Ovary (tissue), 3 donors: ENCODE measurements around the gene MX2.

Experiments
- CTCF ChIP-seq, 3 donors: fragments of 450-650 bp in 2 of 3; fragments of 200-600 bp in 1 of 3; IDR thresholded peaks; one replicate each; pipeline versions ENCODE4 v1.5.1 to v1.8.0; 2016 to 2022; ENCODE audit warnings: antibody characterized with exemption in 3 of 3, mild to moderate bottlenecking in 1 of 3
- EP300 ChIP-seq: sonication (generic); formaldehyde crosslinking; IDR thresholded peaks from one replicate; pipeline ENCODE4 v1.6.1; 2017; ENCODE audit warnings: antibody characterized with exemption
- POLR2A ChIP-seq: fragments of 450-650 bp; IDR thresholded peaks from one replicate; pipeline ENCODE4 v1.6.1; 2017; ENCODE audit warnings: antibody characterized with exemption, mild to moderate bottlenecking, moderate library complexity
- donor health status: DM: no; HTN: no; CAD: no.

- TF ChIP-seq CTCF (IDR thresholded peaks at IDR 0.05) (no peak), POLR2A (no peak), EP300 (no peak)
These were observed 46.0 kb downstream of the MX2 start for GRCh38 chr21:41407541-41408460.
